SU-DHL-6 (cell line): ENCODE measurements around the gene MFNG.
"Not testable (repeated sequence)": the region's sequence is repeated elsewhere in the genome, so short reads cannot be mapped to it uniquely, and the experiment has no call there.

Source experiments
- H2AFZ ChIP-seq: fragments of 200-600 bp; sonication (generic); 2 replicates; pipeline ENCODE4 v1.6.1; 2014; ENCODE audit warnings: low read depth, mild to moderate bottlenecking, moderate library complexity, mixed read lengths, antibody characterized with exemption, low read length; ENCODE audit not compliant: severe bottlenecking
- H3F3A ChIP-seq: fragments of 200-600 bp; shearing (Covaris generic); 2 replicates; pipeline ENCODE4 v1.6.0; 2016; ENCODE audit warnings: antibody characterized with exemption, mild to moderate bottlenecking; ENCODE audit not compliant: insufficient read depth
- H3K27ac ChIP-seq: fragments of 200-600 bp; sonication (generic); 2 replicates; pipeline ENCODE4 v1.5.1; 2016; ENCODE audit warnings: low read depth, mild to moderate bottlenecking, low read length, moderate library complexity, mixed read lengths
- H3K27me3 ChIP-seq: fragments of 200-600 bp; sonication (generic), shearing (Covaris generic); 2 replicates; pipeline ENCODE4 v1.6.0; 2014; ENCODE audit warnings: mild to moderate bottlenecking, low read length
- H3K36me3 ChIP-seq: fragments of 200-600 bp; sonication (generic); 2 replicates; pipeline ENCODE4 v1.6.1; 2014; ENCODE audit warnings: mild to moderate bottlenecking, low read length, mixed read lengths
- H3K4me2 ChIP-seq: fragments of 300-600, 200-600 bp; shearing (Covaris generic), sonication (generic); 2 replicates; pipeline ENCODE4 v1.6.0; 2014; ENCODE audit warnings: low read length, low read depth, mild to moderate bottlenecking; ENCODE audit not compliant: poor library complexity, severe bottlenecking
- H3K4me3 ChIP-seq: fragments of 200-600 bp; sonication (generic); 2 replicates; pipeline ENCODE4 v1.5.1; 2014; ENCODE audit warnings: antibody characterized with exemption, low read length, mild to moderate bottlenecking, mixed read lengths; ENCODE audit not compliant: insufficient read depth, poor library complexity, severe bottlenecking
- H3K79me2 ChIP-seq: fragments of 200-600 bp; sonication (generic); 2 replicates; pipeline ENCODE4 v1.6.1; 2014; ENCODE audit warnings: mild to moderate bottlenecking, low read length, moderate library complexity; ENCODE audit not compliant: insufficient read depth
- H3K9ac ChIP-seq: fragments of 200-600 bp; sonication (generic); 2 replicates; pipeline ENCODE4 v1.7.0; 2014; ENCODE audit warnings: mild to moderate bottlenecking, low read length
- H3K9me2 ChIP-seq: fragments of 200-600 bp; sonication (generic); replicated peaks from 2 replicates; pipeline ENCODE4 v1.6.1; 2014; ENCODE audit warnings: low read length; ENCODE audit not compliant: insufficient read depth
- H3K9me3 ChIP-seq: fragments of 200-600 bp; sonication (generic); 2 replicates; pipeline ENCODE4 v1.6.1; 2014; ENCODE audit warnings: low read length, mixed read lengths; ENCODE audit not compliant: insufficient read depth
- H4K20me1 ChIP-seq: fragments of 200-600 bp; sonication (generic); 2 replicates; pipeline ENCODE4 v1.6.1; 2014; ENCODE audit warnings: low read depth, mild to moderate bottlenecking, antibody characterized with exemption, low read length, moderate library complexity, mixed read lengths
- CTCF ChIP-seq: fragments of 200-600 bp; sonication (generic); IDR thresholded peaks from one replicate; pipeline ENCODE4 v1.5.1; 2017; ENCODE audit warnings: antibody characterized with exemption, mild to moderate bottlenecking, low read length, moderate library complexity; ENCODE audit not compliant: insufficient read depth, poor library complexity, severe bottlenecking
- EZH2phosphoT487 ChIP-seq: fragments of 200-600 bp; sonication (generic), shearing (Covaris generic); conservative IDR thresholded peaks from 2 replicates; pipeline ENCODE4 v1.6.1; 2018; ENCODE audit warnings: mild to moderate bottlenecking, antibody characterized with exemption, low read length, moderate library complexity, mixed read lengths

Gene MFNG

DNA sequence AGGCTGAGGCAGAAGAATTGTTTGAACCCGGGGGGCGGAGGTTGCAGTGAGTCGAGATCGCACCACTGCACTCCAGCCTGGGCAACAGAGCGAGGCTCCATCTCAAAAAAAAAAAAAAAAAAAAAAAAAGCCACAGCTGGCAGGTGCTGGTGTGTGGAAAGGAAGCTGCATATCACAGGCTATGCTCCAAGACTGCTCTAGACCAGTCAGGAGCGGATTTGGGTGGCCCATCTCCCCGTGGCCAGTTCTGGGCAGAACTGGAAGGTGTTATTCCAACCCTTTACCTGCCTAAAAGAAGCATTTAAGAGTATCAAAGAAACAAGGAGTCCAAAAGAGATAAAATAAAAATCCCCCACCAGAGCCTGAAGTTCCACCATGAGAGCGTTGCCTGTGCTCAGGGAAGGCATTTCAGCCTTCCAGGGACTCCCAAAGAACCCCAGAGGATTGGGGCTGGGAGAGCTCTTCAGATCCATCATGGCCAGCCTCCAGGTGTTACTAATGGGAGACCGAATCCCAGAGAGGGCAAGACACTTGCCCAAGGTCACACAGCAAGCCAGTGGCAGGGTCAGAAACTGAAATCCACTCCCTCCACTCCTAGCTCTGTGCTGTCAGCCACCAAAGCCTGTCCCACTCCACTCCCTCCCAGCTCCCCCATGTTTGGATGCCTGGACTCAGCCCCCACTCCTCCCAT lies 14.3 kb downstream of the MFNG start:
- Histone ChIP-seq H3K9ac (no peak overlapping the region), H3K4me3 (no peak overlapping the region), H3K79me2 (no peaks in the 10 kb centered on the region), H3K9me3 (no peaks in the 10 kb centered on the region), H4K20me1 (no peaks in the 10 kb centered on the region), H3K9me2 (no peaks in the 10 kb centered on the region), H3K4me2 (no peak overlapping the region), H3K36me3 (0 out of 2 replicates have a peak, but pooled peaks cover 6% of the 10 kb centered on the region), H3K27ac (no peak overlapping the region), H3K27me3 (no peaks in the 10 kb centered on the region), H3F3A (no peaks in the 10 kb centered on the region), H2AFZ (no peak overlapping the region)
- TF ChIP-seq EZH2phosphoT487: no peak
- no peak for TF ChIP-seq CTCF

- H3K27me3 ChIP-seq: no peaks in the 10 kb centered on the region
- H3K36me3 ChIP-seq: 0 out of 2 replicates have a peak, but pooled peaks cover 6% of the 10 kb centered on the region
- H3K9ac ChIP-seq: no peak overlapping the region
- H2AFZ ChIP-seq: no peak overlapping the region
- H3K4me3 ChIP-seq: no peak overlapping the region
- H3K27ac ChIP-seq: no peak overlapping the region
- H4K20me1 ChIP-seq: no peaks in the 10 kb centered on the region
- no peaks in the 10 kb centered on the region for H3F3A ChIP-seq
- H3K79me2 ChIP-seq: no peaks in the 10 kb centered on the region
- TF ChIP-seq EZH2phosphoT487 (no peak), CTCF (no peak)
- no peaks in the 10 kb centered on the region for H3K9me3 ChIP-seq
- H3K9me2 ChIP-seq: no peaks in the 10 kb centered on the region
- no peak overlapping the region for H3K4me2 ChIP-seq
Observed at GRCh38 chr22:37470087-37470445, 16.1 kb downstream of the MFNG start.

- H3K9ac ChIP-seq: no peak overlapping the region
- no peaks in the 10 kb centered on the region for H3K27me3 ChIP-seq
- TF ChIP-seq CTCF (no peak), EZH2phosphoT487 (no peak)
- no peak overlapping the region for H3K27ac ChIP-seq
- no peaks in the 10 kb centered on the region for H3K9me2 ChIP-seq
- H3K9me3 ChIP-seq: no peaks in the 10 kb centered on the region
- H3K4me3 ChIP-seq: no peak overlapping the region
- no peaks in the 10 kb centered on the region for H3K79me2 ChIP-seq
- H2AFZ ChIP-seq: no peak overlapping the region
- H3K36me3 ChIP-seq: 0 out of 2 replicates have a peak, but pooled peaks cover 6% of the 10 kb centered on the region
- no peaks in the 10 kb centered on the region for H4K20me1 ChIP-seq
- no peak overlapping the region for H3K4me2 ChIP-seq
- no peaks in the 10 kb centered on the region for H3F3A ChIP-seq
Observed at GRCh38 chr22:37469416-37470086, 16.6 kb downstream of the MFNG start.

DNA sequence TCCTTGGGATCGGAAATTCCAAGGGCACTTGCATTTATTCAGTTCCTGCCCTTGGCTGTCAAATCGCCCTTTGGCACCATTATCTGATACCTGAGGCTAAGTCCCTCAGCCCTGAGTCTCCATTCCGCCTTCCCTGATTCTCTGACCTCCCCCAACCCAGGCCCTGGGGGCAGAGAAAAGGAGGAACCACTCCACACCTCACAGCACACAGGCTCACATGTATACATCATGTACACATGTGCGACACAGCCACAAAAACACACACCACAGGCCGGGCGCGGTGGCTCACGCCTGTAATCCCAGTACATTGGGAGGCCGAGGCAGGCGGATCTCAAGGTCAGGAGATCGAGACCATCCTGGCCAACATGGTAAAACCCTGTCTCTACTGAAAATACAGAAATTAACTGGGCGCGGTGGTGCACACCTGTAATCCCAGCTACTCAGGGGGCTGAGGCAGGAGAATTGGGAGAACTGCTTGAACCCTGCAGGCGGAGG lies 17.9 kb downstream of the MFNG start:
- H3K4me3 ChIP-seq, H3K79me2 ChIP-seq, H3K4me2 ChIP-seq, H3K27ac ChIP-seq, H4K20me1 ChIP-seq, H3K36me3 ChIP-seq, H3K9ac ChIP-seq, H3F3A ChIP-seq, H3K9me3 ChIP-seq, H3K9me2 ChIP-seq, H3K27me3 ChIP-seq, H2AFZ ChIP-seq: not testable (repeated sequence)
